ENCODE data around the gene CDC26. TPM values are rescaled to one million over a fixed set of nuclear protein-coding genes. Genes with fewer than 3 reads are reported as not detected.
"Not testable (repeated sequence)": the region's sequence is repeated elsewhere in the genome, so short reads cannot be mapped to it uniquely, and the experiment has no call there.

Gene CDC26
- total RNA-seq, 1 donor from 2014 or later: 34.9 TPM

GRCh38 chr9:113296796-113297558 is 21.6 kb upstream of the CDC26 start:
- intact Hi-C loops (cut with micrococcal nuclease): no loop called here
- ATAC-seq (no peak), DNase-seq (no peak)

- ATAC-seq; DNase-seq; intact Hi-C loops (cut with micrococcal nuclease): not testable (repeated sequence)
Measured at GRCh38 chr9:113296247-113296646, 20.9 kb upstream of the CDC26 start.

GRCh38 chr9:113293285-113293878 is 18.0 kb upstream of the CDC26 start:
- ATAC-seq (no peak), DNase-seq (no peak)
- intact Hi-C loops (cut with micrococcal nuclease): no loop called here

- intact Hi-C loops (cut with micrococcal nuclease): no loop called here
- ATAC-seq: no peak
- no peak for DNase-seq
Measured at GRCh38 chr9:113290052-113290607, 14.8 kb upstream of the CDC26 start.

- intact Hi-C loops (cut with micrococcal nuclease): no loop called here
- DNase-seq (no peak), ATAC-seq (peak; percentile 84)
Measured at GRCh38 chr9:113289091-113289490, 13.7 kb upstream of the CDC26 start.

- intact Hi-C loops (cut with micrococcal nuclease): no loop called here
- no peak for DNase-seq
- ATAC-seq: no peak
Measured at GRCh38 chr9:113281356-113281755, 6.0 kb upstream of the CDC26 start.

GRCh38 chr9:113278840-113279239 is 3.5 kb upstream of the CDC26 start:
- DNase-seq (no peak), ATAC-seq (no peak)
- intact Hi-C loops (cut with micrococcal nuclease): no loop called here

- DNase-seq (no peak), ATAC-seq (peak; percentile 52)
- intact Hi-C loops (cut with micrococcal nuclease): no loop called here
Measured at GRCh38 chr9:113274474-113275156, 757 bp downstream of the CDC26 start.

- intact Hi-C loops (cut with micrococcal nuclease): no loop called here
- DNase-seq: no peak
- no peak for ATAC-seq
Measured at GRCh38 chr9:113269871-113270270, 5.5 kb downstream of the CDC26 start.

GRCh38 chr9:113269355-113269754 is 6.0 kb downstream of the CDC26 start:
- no peak for DNase-seq
- ATAC-seq: no peak
- intact Hi-C loops (cut with micrococcal nuclease): no loop called here

GRCh38 chr9:113267911-113268566 is 7.3 kb downstream of the CDC26 start:
- intact Hi-C loops (cut with micrococcal nuclease): no loop called here
- DNase-seq: no peak
- ATAC-seq: no peak

GRCh38 chr9:113266174-113266573 is 9.2 kb downstream of the CDC26 start:
- DNase-seq (no peak), ATAC-seq (no peak)
- intact Hi-C loops (cut with micrococcal nuclease): no loop called here

GRCh38 chr9:113261917-113262671 is 13.3 kb downstream of the CDC26 start:
- DNase-seq (no peak), ATAC-seq (no peak)
- intact Hi-C loops (cut with micrococcal nuclease): no loop called here

GRCh38 chr9:113258282-113258681 is 17.1 kb downstream of the CDC26 start:
- ATAC-seq: no peak

GRCh38 chr9:113257863-113258262 is 17.5 kb downstream of the CDC26 start:
- ATAC-seq (no peak), DNase-seq (no peak)
- intact Hi-C loops (cut with micrococcal nuclease): no loop called here

More at GRCh38 chr9:113258282-113258681, 17.1 kb downstream of the CDC26 start:
- DNase-seq: no peak
- intact Hi-C loops (cut with micrococcal nuclease): no loop called here

- intact Hi-C loops (cut with micrococcal nuclease): no loop called here
- DNase-seq (no peak), ATAC-seq (no peak)
Measured at GRCh38 chr9:113255438-113255837, 19.9 kb downstream of the CDC26 start.

GRCh38 chr9:113254991-113255390 is 20.4 kb downstream of the CDC26 start:
- ATAC-seq: no peak
- intact Hi-C loops (cut with micrococcal nuclease): no loop called here
- no peak for DNase-seq

- no peak for ATAC-seq
- intact Hi-C loops (cut with micrococcal nuclease): no loop called here
- no peak for DNase-seq
Measured at GRCh38 chr9:113250807-113251206, 24.6 kb downstream of the CDC26 start.

GRCh38 chr9:113249661-113250060 is 25.7 kb downstream of the CDC26 start:
- intact Hi-C loops (cut with micrococcal nuclease); ATAC-seq; DNase-seq: not testable (repeated sequence)

Measured in left ventricle myocardium superior (tissue), 1 donor.